Mucosa of stomach (tissue), 1 donor: Measurements from ENCODE around the gene JMJD1C.
"Not testable (repeated sequence)": the region's sequence is repeated elsewhere in the genome, so short reads cannot be mapped to it uniquely, and the experiment has no call there.

Experiments
- H3K27me3 ChIP-seq: one replicate; pipeline ENCODE4 v1.7.0; 2013; ENCODE audit warnings: mild to moderate bottlenecking, low read length; ENCODE audit not compliant: control insufficient read depth, insufficient read depth
- H3K36me3 ChIP-seq: one replicate; pipeline ENCODE4 v1.7.0; 2013; ENCODE audit warnings: low read length; ENCODE audit not compliant: control insufficient read depth, insufficient read depth
- H3K4me1 ChIP-seq: one replicate; pipeline ENCODE4 v1.7.0; 2013; ENCODE audit warnings: mild to moderate bottlenecking, low read length; ENCODE audit not compliant: control insufficient read depth, insufficient read depth
- H3K4me3 ChIP-seq: one replicate; pipeline ENCODE4 v1.7.0; 2013; ENCODE audit warnings: low read length
- H3K9ac ChIP-seq: one replicate; pipeline ENCODE4 v1.7.0; 2013; ENCODE audit warnings: mild to moderate bottlenecking, low read length, moderate library complexity
- H3K9me3 ChIP-seq: one replicate; pipeline ENCODE4 v1.7.0; 2013; ENCODE audit warnings: mild to moderate bottlenecking, low read length, moderate library complexity; ENCODE audit not compliant: control insufficient read depth
- donor health status: Pancreatic carcinoma.

The JMJD1C gene

GRCh38 chr10:63497321-63497720, 31.5 kb upstream of the JMJD1C start:
- Histone ChIP-seq H3K4me1 (no peaks in the 10 kb centered on the region), H3K4me3 (no peak overlapping the region), H3K27me3 (no peaks in the 10 kb centered on the region), H3K9ac (no peak overlapping the region), H3K36me3 (no peaks in the 10 kb centered on the region), H3K9me3 (no peaks in the 10 kb centered on the region)

GRCh38 chr10:63496561-63496960, 30.8 kb upstream of the JMJD1C start:
- Histone ChIP-seq H3K4me3 (no peak overlapping the region), H3K9ac (no peak overlapping the region), H3K4me1 (no peaks in the 10 kb centered on the region), H3K36me3 (no peaks in the 10 kb centered on the region), H3K9me3 (no peaks in the 10 kb centered on the region), H3K27me3 (no peaks in the 10 kb centered on the region)

- Histone ChIP-seq H3K4me3 (no peak overlapping the region), H3K9me3 (no peaks in the 10 kb centered on the region), H3K4me1 (no peaks in the 10 kb centered on the region), H3K27me3 (no peaks in the 10 kb centered on the region), H3K36me3 (no peaks in the 10 kb centered on the region), H3K9ac (no peak overlapping the region)
Observed at GRCh38 chr10:63494951-63495350, 29.2 kb upstream of the JMJD1C start.

DNA sequence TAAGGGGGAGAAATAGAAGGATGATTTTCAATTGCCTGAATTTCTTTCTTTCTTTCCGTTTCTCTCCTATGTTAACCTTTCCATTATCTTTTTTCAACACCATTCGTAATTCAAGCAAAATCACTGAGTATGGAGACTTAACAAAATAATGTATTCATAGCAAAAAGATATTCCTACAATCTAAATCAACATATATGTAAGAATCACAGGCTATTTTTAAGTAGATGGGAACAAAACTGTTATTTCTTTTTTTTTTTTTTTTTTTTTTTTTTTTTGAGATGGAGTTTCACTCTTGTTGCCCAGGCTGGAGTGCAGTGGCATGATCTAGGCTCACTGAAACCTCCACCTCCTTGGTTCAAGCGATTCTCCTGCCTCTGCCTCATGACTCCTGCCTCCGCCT, 27.2 kb upstream of the JMJD1C start:
- Histone ChIP-seq H3K9ac (no peak overlapping the region), H3K36me3 (no peaks in the 10 kb centered on the region), H3K4me1 (no peaks in the 10 kb centered on the region), H3K4me3 (no peak overlapping the region), H3K9me3 (no peaks in the 10 kb centered on the region), H3K27me3 (no peaks in the 10 kb centered on the region)

DNA sequence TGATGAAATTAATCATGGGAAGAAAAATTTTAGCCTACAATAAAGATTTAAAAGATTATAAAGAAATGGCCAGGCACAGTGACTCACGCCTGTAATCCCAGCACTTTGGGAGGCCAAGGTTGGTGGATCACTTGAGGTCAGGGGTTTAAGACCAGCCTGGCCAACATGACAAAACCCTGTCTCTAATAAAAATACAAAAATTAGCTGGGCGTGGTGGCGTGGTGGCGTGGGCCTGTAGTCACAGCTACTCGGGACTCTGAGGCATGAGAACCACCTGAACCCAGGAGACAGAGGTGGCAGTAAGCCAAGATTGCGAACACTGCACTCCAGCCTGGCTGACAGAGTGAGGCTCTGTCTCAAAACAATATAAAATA, 26.5 kb upstream of the JMJD1C start:
- not testable (repeated sequence) for H3K27me3 ChIP-seq, H3K4me3 ChIP-seq, H3K36me3 ChIP-seq, H3K4me1 ChIP-seq, H3K9me3 ChIP-seq, H3K9ac ChIP-seq

GRCh38 chr10:63491588-63492316, 26.0 kb upstream of the JMJD1C start:
- Histone ChIP-seq H3K27me3 (no peaks in the 10 kb centered on the region), H3K36me3 (no peaks in the 10 kb centered on the region), H3K4me1 (no peaks in the 10 kb centered on the region), H3K9ac (no peak overlapping the region), H3K9me3 (no peaks in the 10 kb centered on the region), H3K4me3 (no peak overlapping the region)

DNA sequence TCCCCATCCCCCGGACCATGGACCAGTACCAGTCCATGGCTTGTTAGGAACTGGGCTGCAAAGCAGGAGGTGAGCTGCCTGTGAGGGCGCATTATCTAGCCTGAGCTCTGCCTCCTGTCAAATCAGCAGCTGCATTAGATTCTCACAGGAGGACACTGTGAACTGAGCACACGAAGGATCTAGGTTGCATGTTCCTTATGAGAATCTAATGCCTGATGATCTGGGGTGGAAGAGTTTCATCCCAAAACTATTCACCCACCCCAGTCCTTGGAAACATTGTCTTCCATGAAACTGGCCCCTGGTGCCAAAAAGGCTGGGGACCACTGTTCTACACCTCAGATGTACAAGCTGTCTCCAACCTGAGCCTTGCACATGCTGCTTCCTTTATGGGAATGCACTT, 24.1 kb upstream of the JMJD1C start:
- no peaks in the 10 kb centered on the region for H3K4me1 ChIP-seq
- H3K4me3 ChIP-seq: no peak overlapping the region
- H3K9me3 ChIP-seq: no peaks in the 10 kb centered on the region
- no peaks in the 10 kb centered on the region for H3K36me3 ChIP-seq
- no peak overlapping the region for H3K9ac ChIP-seq
- H3K27me3 ChIP-seq: no peaks in the 10 kb centered on the region

DNA sequence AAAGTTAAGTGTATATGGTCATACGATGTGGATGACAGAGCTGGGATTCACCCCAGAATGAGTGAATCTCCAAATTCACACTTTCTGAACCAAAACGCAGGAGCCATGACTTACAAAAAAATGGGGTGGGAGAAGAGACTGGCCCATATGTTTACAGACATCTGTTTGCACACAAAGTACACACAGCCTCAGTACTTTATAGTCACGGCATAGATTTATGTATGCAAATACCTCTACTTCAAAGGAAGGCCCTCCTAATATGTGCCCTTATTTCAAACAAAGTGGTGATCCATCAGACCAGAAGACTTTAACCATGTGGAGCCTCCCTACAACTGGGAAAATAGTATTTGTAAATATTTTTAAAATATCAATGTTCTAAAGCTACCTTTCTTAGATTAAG, 22.2 kb upstream of the JMJD1C start:
- Histone ChIP-seq H3K27me3 (no peaks in the 10 kb centered on the region), H3K9me3 (no peaks in the 10 kb centered on the region), H3K4me1 (no peaks in the 10 kb centered on the region), H3K9ac (no peak overlapping the region), H3K4me3 (no peak overlapping the region), H3K36me3 (no peaks in the 10 kb centered on the region)

GRCh38 chr10:63483983-63484382, 18.2 kb upstream of the JMJD1C start:
- Histone ChIP-seq H3K9me3 (no peaks in the 10 kb centered on the region), H3K36me3 (no peaks in the 10 kb centered on the region), H3K27me3 (no peaks in the 10 kb centered on the region), H3K4me3 (no peak overlapping the region), H3K9ac (no peak overlapping the region), H3K4me1 (no peaks in the 10 kb centered on the region)

DNA sequence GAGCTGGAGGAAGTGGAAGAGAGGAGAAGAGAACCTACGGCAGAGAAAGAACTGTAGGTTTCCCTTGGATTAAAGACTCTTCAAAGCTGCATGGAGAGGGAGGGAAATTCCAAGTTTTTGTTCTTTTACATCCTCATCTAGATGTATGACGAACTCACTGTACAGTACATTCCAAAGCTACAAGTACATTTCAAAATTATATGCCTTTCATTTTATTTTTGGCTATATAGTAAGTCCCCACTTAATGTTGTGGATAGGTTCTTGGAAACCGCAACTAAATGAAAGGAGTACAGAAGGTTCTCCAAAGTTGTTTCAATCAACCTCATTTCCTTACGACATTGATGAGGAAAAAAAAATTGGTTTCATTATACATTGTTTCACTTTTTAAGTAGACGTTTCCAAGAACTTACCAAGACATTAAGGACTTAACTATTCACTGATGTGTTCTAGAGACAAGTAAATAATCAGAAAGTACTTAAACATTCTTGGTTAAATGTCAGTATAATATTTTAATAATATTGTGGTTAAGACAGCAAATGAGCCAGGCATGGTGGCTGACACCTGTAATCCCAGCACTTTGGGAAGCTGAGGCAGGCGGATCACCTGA, 16.1 kb upstream of the JMJD1C start:
- H3K9ac ChIP-seq: no peak overlapping the region
- H3K4me3 ChIP-seq: no peak overlapping the region
- peaks cover 4% of the 10 kb centered on the region for H3K4me1 ChIP-seq
- no peaks in the 10 kb centered on the region for H3K9me3 ChIP-seq
- H3K36me3 ChIP-seq: no peaks in the 10 kb centered on the region
- H3K27me3 ChIP-seq: no peaks in the 10 kb centered on the region

- Histone ChIP-seq H3K36me3 (no peaks in the 10 kb centered on the region), H3K9ac (no peak overlapping the region), H3K4me3 (no peak overlapping the region), H3K9me3 (no peaks in the 10 kb centered on the region), H3K27me3 (no peaks in the 10 kb centered on the region), H3K4me1 (peaks cover 4% of the 10 kb centered on the region)
Observed at GRCh38 chr10:63480237-63480636, 14.5 kb upstream of the JMJD1C start.

DNA sequence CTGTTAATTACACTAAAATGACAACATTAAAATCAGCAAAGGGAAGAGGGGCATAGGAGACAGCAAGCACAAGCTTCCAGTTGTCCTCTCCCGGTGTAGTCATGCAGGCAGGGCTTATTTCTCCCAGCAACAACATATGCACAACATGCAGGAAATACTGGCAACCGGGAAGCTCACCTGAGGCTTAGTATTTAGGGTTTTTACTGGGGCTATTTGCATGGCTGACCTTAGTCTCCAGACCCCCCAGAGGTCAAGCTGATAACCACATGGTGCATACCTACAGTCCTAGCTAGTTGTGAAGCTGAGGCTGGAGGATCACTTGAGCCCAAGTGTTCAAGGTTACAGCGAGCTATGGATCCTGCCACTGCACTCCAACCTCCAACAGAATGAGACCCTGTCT, 12.8 kb upstream of the JMJD1C start:
- Histone ChIP-seq H3K27me3 (no peaks in the 10 kb centered on the region), H3K4me1 (peaks cover 4% of the 10 kb centered on the region), H3K36me3 (no peaks in the 10 kb centered on the region), H3K9me3 (no peaks in the 10 kb centered on the region), H3K9ac (no peak overlapping the region), H3K4me3 (no peak overlapping the region)

DNA sequence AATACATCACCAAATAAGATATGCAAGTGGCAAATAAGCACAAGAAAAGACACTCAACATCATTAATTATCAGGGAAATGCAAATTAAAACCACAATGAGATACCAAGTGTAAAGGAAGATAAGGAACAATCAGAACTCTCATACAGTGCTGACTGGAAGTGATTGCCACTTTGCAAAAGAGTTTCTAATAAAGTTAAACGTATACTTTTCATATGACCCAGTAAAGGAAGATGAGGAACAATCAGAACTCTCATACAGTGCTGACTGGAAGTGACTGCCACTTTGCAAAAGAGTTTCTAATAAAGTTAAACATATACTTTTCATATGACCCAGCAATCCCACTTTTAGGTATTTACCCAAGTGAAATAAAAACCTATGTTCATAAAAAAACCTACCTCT, 12.2 kb upstream of the JMJD1C start:
- Histone ChIP-seq H3K4me3 (no peak overlapping the region), H3K9me3 (no peaks in the 10 kb centered on the region), H3K36me3 (no peaks in the 10 kb centered on the region), H3K27me3 (no peaks in the 10 kb centered on the region), H3K9ac (no peak overlapping the region), H3K4me1 (peaks cover 4% of the 10 kb centered on the region)
